GM04503 (cell line): ENCODE measurements around the gene CHRNA4.

Source experiments
- DNase-seq: peaks from one replicate; pipeline ENCODE4 v3.0.0-alpha.2; 2012; ENCODE audit warnings: low read depth

The CHRNA4 gene

GRCh38 chr20:63363013-63363957 is 2.1 kb upstream of the CHRNA4 start:
- no peak for DNase-seq

GRCh38 chr20:63362436-63363009 is 1.4 kb upstream of the CHRNA4 start:
- no peak for DNase-seq

GRCh38 chr20:63361519-63362435 is 628 bp upstream of the CHRNA4 start:
- DNase-seq: no peak

- no peak for DNase-seq
Measured at GRCh38 chr20:63359937-63360849, 956 bp downstream of the CHRNA4 start.

- no peak for DNase-seq
Measured at GRCh38 chr20:63359164-63359934, 1.8 kb downstream of the CHRNA4 start.

- no peak for DNase-seq
Measured at GRCh38 chr20:63357921-63358905, 2.9 kb downstream of the CHRNA4 start.

- DNase-seq: no peak
Measured at GRCh38 chr20:63356931-63357879, 3.9 kb downstream of the CHRNA4 start.

- DNase-seq: no peak
Measured at GRCh38 chr20:63356511-63356910, 4.6 kb downstream of the CHRNA4 start.

- DNase-seq: no peak
Measured at GRCh38 chr20:63355781-63356295, 5.3 kb downstream of the CHRNA4 start.

- no peak for DNase-seq
Measured at GRCh38 chr20:63354636-63355350, 6.4 kb downstream of the CHRNA4 start.

- no peak for DNase-seq
Measured at GRCh38 chr20:63352811-63353221, 8.3 kb downstream of the CHRNA4 start.

- no peak for DNase-seq
Measured at GRCh38 chr20:63351811-63352591, 9.1 kb downstream of the CHRNA4 start.

GRCh38 chr20:63351326-63351700 is 9.8 kb downstream of the CHRNA4 start:
- no peak for DNase-seq

GRCh38 chr20:63350597-63351325 is 10.4 kb downstream of the CHRNA4 start:
- no peak for DNase-seq

GRCh38 chr20:63350196-63350595 is 11.0 kb downstream of the CHRNA4 start:
- no peak for DNase-seq

- DNase-seq: no peak
Measured at GRCh38 chr20:63349516-63349895, 11.6 kb downstream of the CHRNA4 start.
